C4-2B (cell line): Measurements from ENCODE around the gene CAMTA1.

ENCODE experiments used
- ZFX ChIP-seq: fragments of 450-650 bp; IDR thresholded peaks from 2 replicates; pipeline ENCODE4 v1.6.1; 2017
- TF ChIP-seq, protein P1 (sequence below): fragments of 450-650 bp; conservative IDR thresholded peaks from 2 replicates; pipeline ENCODE4 v1.5.1; 2017; ENCODE audit warnings: mild to moderate bottlenecking

DNA sequence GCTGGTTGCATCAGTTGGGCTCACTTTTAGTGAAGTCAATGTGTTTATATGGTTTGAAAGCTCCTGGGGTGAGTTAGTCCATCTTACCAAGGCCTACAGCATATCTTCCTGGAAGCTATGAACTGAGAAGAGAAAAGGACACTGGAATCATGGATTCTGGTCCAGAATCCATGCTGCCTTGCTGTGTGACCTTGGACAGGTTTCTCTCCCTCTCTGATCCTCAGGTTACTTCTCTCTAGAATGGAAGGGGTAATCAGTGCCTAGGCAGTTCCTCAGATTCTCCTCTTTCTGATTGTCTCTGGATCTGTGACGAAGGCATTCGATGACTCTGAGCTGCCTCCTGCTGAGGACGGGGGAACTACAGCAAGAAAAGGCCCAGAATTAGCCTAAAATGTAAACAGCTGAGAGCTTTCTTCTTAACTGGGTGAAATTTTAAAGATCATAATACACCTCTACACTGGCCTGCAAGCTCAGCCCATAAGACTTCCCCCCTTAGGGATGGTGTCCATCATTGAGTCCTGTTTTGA is 560.9 kb downstream of the CAMTA1 start:
- TF ChIP-seq, protein P1, sequence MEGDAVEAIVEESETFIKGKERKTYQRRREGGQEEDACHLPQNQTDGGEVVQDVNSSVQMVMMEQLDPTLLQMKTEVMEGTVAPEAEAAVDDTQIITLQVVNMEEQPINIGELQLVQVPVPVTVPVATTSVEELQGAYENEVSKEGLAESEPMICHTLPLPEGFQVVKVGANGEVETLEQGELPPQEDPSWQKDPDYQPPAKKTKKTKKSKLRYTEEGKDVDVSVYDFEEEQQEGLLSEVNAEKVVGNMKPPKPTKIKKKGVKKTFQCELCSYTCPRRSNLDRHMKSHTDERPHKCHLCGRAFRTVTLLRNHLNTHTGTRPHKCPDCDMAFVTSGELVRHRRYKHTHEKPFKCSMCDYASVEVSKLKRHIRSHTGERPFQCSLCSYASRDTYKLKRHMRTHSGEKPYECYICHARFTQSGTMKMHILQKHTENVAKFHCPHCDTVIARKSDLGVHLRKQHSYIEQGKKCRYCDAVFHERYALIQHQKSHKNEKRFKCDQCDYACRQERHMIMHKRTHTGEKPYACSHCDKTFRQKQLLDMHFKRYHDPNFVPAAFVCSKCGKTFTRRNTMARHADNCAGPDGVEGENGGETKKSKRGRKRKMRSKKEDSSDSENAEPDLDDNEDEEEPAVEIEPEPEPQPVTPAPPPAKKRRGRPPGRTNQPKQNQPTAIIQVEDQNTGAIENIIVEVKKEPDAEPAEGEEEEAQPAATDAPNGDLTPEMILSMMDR: no peak
- TF ChIP-seq ZFX: no peak
